Mesenchymal stem cell (in vitro differentiated cells and primary cell): ENCODE results near the gene GP9.

Source experiments
- DNase-seq: peaks from one replicate; pipeline ENCODE4 v3.0.0-alpha.2; 2013
- H2AFZ ChIP-seq: one replicate; pipeline ENCODE4 v1.6.1; 2013; ENCODE audit warnings: low read depth, mild to moderate bottlenecking, control low read depth, inconsistent platforms, low read length, moderate library complexity
- H2AK5ac ChIP-seq: 2 replicates; pipeline ENCODE4 v1.6.1; 2013; ENCODE audit warnings: low read length, moderate library complexity, mild to moderate bottlenecking, inconsistent platforms; ENCODE audit not compliant: severe bottlenecking
- H2BK120ac ChIP-seq: one replicate; pipeline ENCODE4 v1.6.1; 2013; ENCODE audit warnings: low read depth, mild to moderate bottlenecking, inconsistent platforms, low read length, moderate library complexity
- H2BK12ac ChIP-seq, 2 experiments: one replicate each; pipeline ENCODE4 v1.6.1; 2013; ENCODE audit warnings: inconsistent platforms in 2 of 2, low read length in 2 of 2, mild to moderate bottlenecking in 2 of 2, moderate library complexity in 2 of 2, control low read depth in 1 of 2
- H2BK15ac ChIP-seq: one replicate; pipeline ENCODE4 v1.6.1; 2013; ENCODE audit warnings: mild to moderate bottlenecking, low read depth, inconsistent platforms; ENCODE audit not compliant: poor library complexity, severe bottlenecking
- H2BK5ac ChIP-seq: 2 replicates; pipeline ENCODE4 v1.6.1; 2013; ENCODE audit warnings: low read depth, mild to moderate bottlenecking, low read length, control low read depth, inconsistent platforms; ENCODE audit not compliant: poor library complexity, severe bottlenecking
- H3K14ac ChIP-seq, 2 experiments: one replicate each; pipeline ENCODE4 v1.6.1; 2013; ENCODE audit warnings: inconsistent platforms in 2 of 2, low read length in 2 of 2, control low read depth in 1 of 2, mild to moderate bottlenecking in 1 of 2, moderate library complexity in 1 of 2
- H3K18ac ChIP-seq, 2 experiments: one replicate each; pipeline ENCODE4 v1.6.1; 2013; ENCODE audit warnings: inconsistent platforms in 2 of 2, low read length in 2 of 2, control low read depth in 1 of 2, low read depth in 1 of 2, mild to moderate bottlenecking in 1 of 2
- H3K23ac ChIP-seq, 2 experiments: one replicate each; pipeline ENCODE4 v1.6.1; 2013; ENCODE audit warnings: inconsistent platforms in 2 of 2, low read length in 2 of 2, mild to moderate bottlenecking in 2 of 2, moderate library complexity in 2 of 2, control low read depth in 1 of 2
- H3K27ac ChIP-seq: 2 replicates; pipeline ENCODE4 v1.5.1; 2013; ENCODE audit warnings: mild to moderate bottlenecking, moderate library complexity, low read length, control low read depth, inconsistent platforms; ENCODE audit not compliant: poor library complexity, severe bottlenecking
- H3K27me3 ChIP-seq, 2 experiments: 2 replicates each; pipeline versions ENCODE4 v1.6.1 to v1.7.0; 2013; ENCODE audit warnings: low read length in 2 of 2, mild to moderate bottlenecking in 2 of 2, moderate library complexity in 2 of 2, control low read depth in 1 of 2, inconsistent platforms in 1 of 2; ENCODE audit not compliant: control insufficient read depth in 1 of 2, insufficient read depth in 1 of 2
- H3K36me3 ChIP-seq, 2 experiments: 2 replicates each; pipeline versions ENCODE4 v1.6.1 to v1.7.0; 2013; ENCODE audit warnings: low read length in 2 of 2, control low read depth in 1 of 2, inconsistent platforms in 1 of 2, low read depth in 1 of 2, mild to moderate bottlenecking in 1 of 2; ENCODE audit not compliant: insufficient read depth in 2 of 2, control insufficient read depth in 1 of 2
- H3K4ac ChIP-seq, 2 experiments: one replicate each; pipeline ENCODE4 v1.6.1; 2013; ENCODE audit warnings: inconsistent platforms in 2 of 2, low read length in 2 of 2, mild to moderate bottlenecking in 2 of 2, moderate library complexity in 2 of 2, control low read depth in 1 of 2, low read depth in 1 of 2
- H3K4me1 ChIP-seq: 2 replicates; pipeline ENCODE4 v1.6.1; 2013; ENCODE audit warnings: low read depth, low read length, control low read depth; ENCODE audit not compliant: control insufficient read depth, insufficient read depth
- H3K4me2 ChIP-seq: 2 replicates; pipeline ENCODE4 v1.6.1; 2013; ENCODE audit warnings: low read length, mild to moderate bottlenecking, inconsistent platforms; ENCODE audit not compliant: poor library complexity, severe bottlenecking
- H3K4me3 ChIP-seq, 2 experiments: 2 replicates each; pipeline versions ENCODE4 v1.5.1 to v1.7.0; 2013; ENCODE audit warnings: low read length in 2 of 2, mild to moderate bottlenecking in 2 of 2, control low read depth in 1 of 2, low read depth in 1 of 2; ENCODE audit not compliant: insufficient read depth in 1 of 2
- H3K79me1 ChIP-seq: replicated peaks from 2 replicates; pipeline ENCODE4 v1.6.1; 2013; ENCODE audit warnings: mild to moderate bottlenecking, control low read depth, low read length, inconsistent platforms; ENCODE audit not compliant: poor library complexity, severe bottlenecking
- H3K9ac ChIP-seq: 2 replicates; pipeline ENCODE4 v1.7.0; 2013; ENCODE audit warnings: mild to moderate bottlenecking, low read length, moderate library complexity
- H3K9me3 ChIP-seq: 2 replicates; pipeline ENCODE4 v1.7.0; 2013; ENCODE audit warnings: mild to moderate bottlenecking, low read length; ENCODE audit not compliant: control insufficient read depth
- H4K8ac ChIP-seq: one replicate; pipeline ENCODE4 v1.6.1; 2013; ENCODE audit warnings: inconsistent platforms, mild to moderate bottlenecking, low read length, moderate library complexity
- H4K91ac ChIP-seq: one replicate; pipeline ENCODE4 v1.6.1; 2013; ENCODE audit warnings: mild to moderate bottlenecking, low read length, inconsistent platforms
- WGBS: methylation state at CpG from one replicate; pipeline ENCODE4 v1.1.7; 2013; ENCODE audit warnings: mixed read lengths; 5-methylcytosine and 5-hydroxymethylcytosine counted together

The GP9 gene

GRCh38 chr3:129025108-129025507 is 35.5 kb upstream of the GP9 start:
- Histone ChIP-seq H3K18ac (peak overlapping the region in 1 of 2 experiments; percentile 13), H2BK5ac (no peak overlapping the region), H3K4me2 (no peak overlapping the region), H3K27ac (no peak overlapping the region), H4K8ac (peak overlapping the region; percentile 52), H2AK5ac (no peak overlapping the region), H3K36me3 (no peaks in the 10 kb centered on the region), H3K14ac (no peak overlapping the region), H3K9ac (no peak overlapping the region), H2BK120ac (no peak overlapping the region), H2BK15ac (no peak overlapping the region), H3K4me1 (peaks cover 13% of the 10 kb centered on the region), H2AFZ (no peak overlapping the region), H4K91ac (no peak overlapping the region), H3K79me1 (no peaks in the 10 kb centered on the region), H3K4ac (peak overlapping the region in 1 of 2 experiments; percentile 20), H3K4me3 (no peak overlapping the region), H2BK12ac (peak overlapping the region; percentile 14 to 76), H3K23ac (no peak overlapping the region), H3K27me3 (peaks cover 22 to 47% of the 10 kb centered on the region in 2 experiments), H3K9me3 (peaks cover under 1% of the 10 kb centered on the region)
- WGBS = 94% methylated on average over 15 of the region's 15 CpGs
- no peak for DNase-seq

- Histone ChIP-seq H3K14ac (no peak overlapping the region), H3K36me3 (no peaks in the 10 kb centered on the region), H3K4me1 (peaks cover 10% of the 10 kb centered on the region), H3K27ac (no peak overlapping the region), H4K91ac (no peak overlapping the region), H2BK12ac (no peak overlapping the region), H3K4ac (peak overlapping the region; percentile 18 to 20), H2AFZ (no peak overlapping the region), H4K8ac (no peak overlapping the region), H3K23ac (no peak overlapping the region), H2BK5ac (no peak overlapping the region), H2AK5ac (no peak overlapping the region), H2BK15ac (no peak overlapping the region), H3K18ac (peak overlapping the region in 1 of 2 experiments; percentile 70), H3K27me3 (peaks cover 26 to 43% of the 10 kb centered on the region in 2 experiments), H3K79me1 (no peaks in the 10 kb centered on the region), H3K4me3 (no peak overlapping the region), H3K4me2 (no peak overlapping the region), H3K9me3 (peaks cover 6% of the 10 kb centered on the region), H2BK120ac (no peak overlapping the region), H3K9ac (no peak overlapping the region)
- whole genome bisulfite sequencing = 72% methylated on average over 8 of the region's 8 CpGs
- DNase-seq = peak; percentile 81
Observed at GRCh38 chr3:129025691-129026435, 34.7 kb upstream of the GP9 start.

- peak; percentile 84 for DNase-seq
- peaks cover 6% of the 10 kb centered on the region for H3K9me3 ChIP-seq
- H2BK12ac ChIP-seq = peak overlapping the region in 1 of 2 experiments; percentile 60
- peaks cover 26 to 45% of the 10 kb centered on the region in 2 experiments for H3K27me3 ChIP-seq
- H2AFZ ChIP-seq = peak overlapping the region; percentile 18
- H3K4me2 ChIP-seq = peak overlapping the region; percentile 70
- H4K8ac ChIP-seq = peak overlapping the region; percentile 93
- no peaks in the 10 kb centered on the region for H3K36me3 ChIP-seq
- H3K9ac ChIP-seq = peak overlapping the region; percentile 62
- peak overlapping the region; percentile 67 for H2BK120ac ChIP-seq
- H2BK5ac ChIP-seq = no peak overlapping the region
- H2BK15ac ChIP-seq = peak overlapping the region; percentile 57
- H3K27ac ChIP-seq = no peak overlapping the region
- WGBS = 13% methylated on average over 47 of the region's 54 CpGs
- peak overlapping the region in 1 of 2 experiments; percentile 72 for H3K18ac ChIP-seq
- peak overlapping the region; percentile 28 for H4K91ac ChIP-seq
- no peak overlapping the region for H3K4ac ChIP-seq
- no peak overlapping the region for H3K23ac ChIP-seq
- H3K79me1 ChIP-seq = no peaks in the 10 kb centered on the region
- no peak overlapping the region for H2AK5ac ChIP-seq
- peak overlapping the region; percentile 53 to 65 for H3K4me3 ChIP-seq
- H3K14ac ChIP-seq = no peak overlapping the region
- peaks cover 8% of the 10 kb centered on the region for H3K4me1 ChIP-seq
Observed at GRCh38 chr3:129026728-129027543, 33.6 kb upstream of the GP9 start.

- Histone ChIP-seq H2BK12ac (no peak overlapping the region), H3K4me3 (peak overlapping the region; percentile 53 to 65), H3K14ac (no peak overlapping the region), H3K4me1 (peaks cover 8% of the 10 kb centered on the region), H3K79me1 (no peaks in the 10 kb centered on the region), H4K8ac (peak overlapping the region; percentile 93), H3K4me2 (peak overlapping the region; percentile 70), H2BK5ac (no peak overlapping the region), H3K9me3 (peaks cover 6% of the 10 kb centered on the region), H3K27me3 (peaks cover 26 to 39% of the 10 kb centered on the region in 2 experiments), H2AK5ac (no peak overlapping the region), H2BK15ac (no peak overlapping the region), H4K91ac (no peak overlapping the region), H3K36me3 (no peaks in the 10 kb centered on the region), H2AFZ (peak overlapping the region; percentile 18), H3K18ac (no peak overlapping the region), H3K4ac (no peak overlapping the region), H2BK120ac (no peak overlapping the region), H3K9ac (no peak overlapping the region), H3K27ac (no peak overlapping the region), H3K23ac (no peak overlapping the region)
- no peak for DNase-seq
- WGBS = 87% methylated on average over 15 of the region's 15 CpGs
Observed at GRCh38 chr3:129027544-129027880, 33.1 kb upstream of the GP9 start.
